MM.1S (cell line): ENCODE measurements around the gene PASD1.

Source experiments
- DNase-seq: peaks from one replicate; pipeline ENCODE4 v3.0.0-alpha.2; 2015
- H2AFZ ChIP-seq: fragments of 300-600 bp; sonication (generic); 2 replicates; pipeline ENCODE4 v1.6.0; 2016; ENCODE audit warnings: antibody characterized with exemption, low read length
- H3F3A ChIP-seq: fragments of 300-600 bp; sonication (generic); 2 replicates; pipeline ENCODE4 v1.6.1; 2016; ENCODE audit warnings: mild to moderate bottlenecking, antibody characterized with exemption, low read length, moderate library complexity, mixed read lengths; ENCODE audit not compliant: insufficient read depth
- H3K27ac ChIP-seq: fragments of 300-600 bp; sonication (generic); 2 replicates; pipeline ENCODE4 v1.5.1; 2016; ENCODE audit warnings: mild to moderate bottlenecking, low read length
- H3K27me3 ChIP-seq: fragments of 300-600 bp; sonication (generic); replicated peaks from 2 replicates; pipeline ENCODE4 v1.6.0; 2016; ENCODE audit warnings: low read length; ENCODE audit not compliant: insufficient read depth
- H3K36me3 ChIP-seq: fragments of 300-600 bp; sonication (generic); replicated peaks from 2 replicates; pipeline ENCODE4 v1.6.1; 2016; ENCODE audit warnings: mild to moderate bottlenecking, low read length, mixed read lengths; ENCODE audit not compliant: insufficient read depth
- H3K4me1 ChIP-seq: fragments of 300-600 bp; sonication (generic); 2 replicates; pipeline ENCODE4 v1.6.1; 2016; ENCODE audit warnings: low read length, mixed read lengths
- H3K4me2 ChIP-seq: fragments of 300-600 bp; sonication (generic); 2 replicates; pipeline ENCODE4 v1.6.0; 2016; ENCODE audit warnings: low read depth, low read length
- H3K4me3 ChIP-seq: fragments of 300-600 bp; sonication (generic); 2 replicates; pipeline ENCODE4 v1.5.1; 2016; ENCODE audit warnings: low read length, mixed read lengths
- H3K79me2 ChIP-seq: fragments of 300-600 bp; sonication (generic); 2 replicates; pipeline ENCODE4 v1.6.1; 2016; ENCODE audit warnings: mixed run types, low read length, mixed read lengths
- H3K9ac ChIP-seq: fragments of 300-600 bp; sonication (generic); 2 replicates; pipeline ENCODE4 v1.6.1; 2016; ENCODE audit warnings: low read length, mixed read lengths
- H3K9me2 ChIP-seq: fragments of 300-600 bp; sonication (generic); replicated peaks from 2 replicates; pipeline ENCODE4 v1.6.1; 2016; ENCODE audit warnings: mild to moderate bottlenecking, low read length, mixed read lengths; ENCODE audit not compliant: insufficient read depth
- H3K9me3 ChIP-seq: fragments of 300-600 bp; sonication (generic); replicated peaks from 2 replicates; pipeline ENCODE4 v1.6.1; 2016; ENCODE audit warnings: mild to moderate bottlenecking, low read length, mixed read lengths; ENCODE audit not compliant: insufficient read depth
- H4K20me1 ChIP-seq: fragments of 300-600 bp; sonication (generic); 2 replicates; pipeline ENCODE4 v1.6.1; 2016; ENCODE audit warnings: mild to moderate bottlenecking, low read length, moderate library complexity, mixed read lengths; ENCODE audit not compliant: insufficient read depth
- CTCF ChIP-seq: fragments of 300-600 bp; sonication (generic); IDR thresholded peaks from 2 replicates; pipeline ENCODE4 v1.5.1; 2016; ENCODE audit warnings: antibody characterized with exemption, low read length, mixed read lengths
- EZH2 ChIP-seq: fragments of 300-600 bp; sonication (generic); optimal IDR thresholded peaks from 2 replicates; pipeline ENCODE3; 2017; ENCODE audit warnings: low read depth, mild to moderate bottlenecking, antibody characterized with exemption, low read length, mixed read lengths
- EZH2phosphoT487 ChIP-seq: fragments of 300-600 bp; sonication (generic); IDR thresholded peaks from 2 replicates; pipeline ENCODE4 v1.6.1; 2018; ENCODE audit warnings: antibody characterized with exemption, low read length

The PASD1 gene

GRCh38 chrX:151633157-151633556, 69.7 kb downstream of the PASD1 start:
- Histone ChIP-seq H3K9ac (no peak overlapping the region), H3K9me2 (no peaks in the 10 kb centered on the region), H3K9me3 (no peaks in the 10 kb centered on the region), H3K79me2 (no peaks in the 10 kb centered on the region), H3K27ac (no peak overlapping the region), H3K4me1 (no peaks in the 10 kb centered on the region), H4K20me1 (no peaks in the 10 kb centered on the region), H3F3A (no peaks in the 10 kb centered on the region), H2AFZ (no peak overlapping the region), H3K36me3 (no peaks in the 10 kb centered on the region), H3K27me3 (no peaks in the 10 kb centered on the region), H3K4me2 (no peak overlapping the region), H3K4me3 (no peak overlapping the region)
- TF ChIP-seq EZH2phosphoT487 (no peak), CTCF (no peak), EZH2 (no peak)
- no peak for DNase-seq

GRCh38 chrX:151634937-151635336, 71.5 kb downstream of the PASD1 start:
- Histone ChIP-seq H2AFZ (no peak overlapping the region), H4K20me1 (no peaks in the 10 kb centered on the region), H3K9me3 (no peaks in the 10 kb centered on the region), H3K27me3 (no peaks in the 10 kb centered on the region), H3K27ac (no peak overlapping the region), H3K4me2 (no peak overlapping the region), H3K79me2 (no peaks in the 10 kb centered on the region), H3K9me2 (no peaks in the 10 kb centered on the region), H3K4me1 (no peaks in the 10 kb centered on the region), H3F3A (no peaks in the 10 kb centered on the region), H3K4me3 (no peak overlapping the region), H3K36me3 (no peaks in the 10 kb centered on the region), H3K9ac (no peak overlapping the region)
- no peak for DNase-seq
- TF ChIP-seq EZH2phosphoT487 (no peak), CTCF (no peak), EZH2 (no peak)

- Histone ChIP-seq H3K4me2 (no peak overlapping the region), H3K79me2 (no peaks in the 10 kb centered on the region), H3K4me1 (no peaks in the 10 kb centered on the region), H3F3A (no peaks in the 10 kb centered on the region), H4K20me1 (no peaks in the 10 kb centered on the region), H3K9me3 (no peaks in the 10 kb centered on the region), H3K9ac (no peak overlapping the region), H2AFZ (no peak overlapping the region), H3K27me3 (no peaks in the 10 kb centered on the region), H3K36me3 (no peaks in the 10 kb centered on the region), H3K9me2 (no peaks in the 10 kb centered on the region), H3K27ac (no peak overlapping the region), H3K4me3 (no peak overlapping the region)
- TF ChIP-seq EZH2phosphoT487 (no peak), CTCF (no peak), EZH2 (no peak)
- DNase-seq = no peak
Observed at GRCh38 chrX:151641564-151641963, 78.1 kb downstream of the PASD1 start.
